GM12878 (cell line): ENCODE measurements around the gene SETD1B. TPM values are rescaled to one million over a fixed set of nuclear protein-coding genes. Genes with fewer than 3 reads are reported as not detected.

Source experiments
- ATAC-seq: fragments of 200-7000 bp; cut with Tn5 transposase; 3 replicates; pipeline ENCODE4 v1.9.1; 2020; ENCODE audit warnings: mild to moderate bottlenecking, moderate library complexity
- BruUV-seq: library from RNA; stranded (reverse); fragments of 400-500 nt; replicated peaks from 2 replicates; lab custom pipeline; 2021; lab: Mats Ljungman, UMichigan
- CTCF ChIA-PET: fragments of 300-600 bp; sonication (Branson Sonifier 250); formaldehyde crosslinking; extraction: SDS; loops from one replicate; lab custom pipeline; 2021; ENCODE audit warnings: inconsistent platforms; lab: Yijun Ruan, JAX
- POLR2A ChIA-PET: fragments of 350-600 bp; formaldehyde crosslinking; extraction: SDS; loops from one replicate; lab custom pipeline; 2021; ENCODE audit warnings: inconsistent platforms; lab: Charles Lee
- RAD21 ChIA-PET: fragments of 300-600 bp; sonication (Branson Sonifier 250); formaldehyde crosslinking; loops from one replicate; lab custom pipeline; 2023; ENCODE audit warnings: antibody characterized with exemption; ENCODE audit not compliant: unreplicated experiment; lab: Charles Lee
- SMC1A ChIA-PET: fragments of 300-600 bp; sonication (Branson Sonifier 250); formaldehyde crosslinking; loops from one replicate; lab custom pipeline; 2023; ENCODE audit not compliant: unreplicated experiment, uncharacterized antibody; lab: Charles Lee
- DNase-seq: peaks from one replicate; pipeline ENCODE4 v3.0.0-alpha.2; 2011; ENCODE audit warnings: low read depth, low spot score
- FAIRE-seq: peaks from 3 replicates; lab custom pipeline; 2011; peaks lifted over from hg19 to GRCh38; lab: Jason Lieb, UNC
- H2AFZ ChIP-seq: 2 replicates; pipeline ENCODE4 v1.6.0; 2011; ENCODE audit warnings: low read depth, low read length, control low read depth; ENCODE audit not compliant: control insufficient read depth
- H3K27ac ChIP-seq: 2 replicates; pipeline ENCODE4 v1.5.1; 2011; ENCODE audit warnings: control low read depth; ENCODE audit not compliant: control insufficient read depth, insufficient read depth
- H3K27me3 ChIP-seq, 2 experiments: replicated peaks in 1 of 2; 2 replicates each; pipeline versions ENCODE4 v1.6.0 to v1.6.1; 2011; ENCODE audit warnings: low read length in 1 of 2; ENCODE audit not compliant: control insufficient read depth in 2 of 2, insufficient read depth in 2 of 2
- H3K36me3 ChIP-seq, 2 experiments: 2 replicates each; pipeline ENCODE4 v1.5.1; 2011; ENCODE audit warnings: low read length in 1 of 2; ENCODE audit not compliant: control insufficient read depth in 2 of 2, insufficient read depth in 2 of 2
- H3K4me1 ChIP-seq: 2 replicates; pipeline ENCODE4 v1.6.1; 2011; ENCODE audit warnings: mild to moderate bottlenecking, low read length, moderate library complexity, mixed read lengths; ENCODE audit not compliant: control insufficient read depth, insufficient read depth
- H3K4me2 ChIP-seq: 2 replicates; pipeline ENCODE4 v1.6.0; 2011; ENCODE audit warnings: control low read depth; ENCODE audit not compliant: control insufficient read depth, insufficient read depth
- H3K4me3 ChIP-seq: fragments of 200-600 bp; sonication (generic); 2 replicates; pipeline ENCODE4 v1.5.1; 2016
- H3K79me2 ChIP-seq: 2 replicates; pipeline ENCODE4 v1.6.0; 2011; ENCODE audit warnings: low read length; ENCODE audit not compliant: control insufficient read depth, insufficient read depth
- H3K9ac ChIP-seq: 2 replicates; pipeline ENCODE4 v1.8.0; 2011; ENCODE audit warnings: low read length, control low read depth, mixed read lengths; ENCODE audit not compliant: control insufficient read depth, insufficient read depth
- H3K9me3 ChIP-seq: replicated peaks from 3 replicates; pipeline ENCODE4 v1.5.1; 2011; ENCODE audit warnings: mild to moderate bottlenecking, low read length; ENCODE audit not compliant: control insufficient read depth, insufficient read depth
- H4K20me1 ChIP-seq: 2 replicates; pipeline ENCODE4 v1.6.0; 2011; ENCODE audit not compliant: control insufficient read depth, insufficient read depth
- ATF7 ChIP-seq: fragments of 450-650 bp; IDR thresholded peaks from 2 replicates; pipeline ENCODE4 v1.6.1; 2016; ENCODE audit warnings: low read depth, mild to moderate bottlenecking
- CHD4 ChIP-seq: fragments of 200-600 bp; sonication (generic); IDR thresholded peaks from 2 replicates; pipeline ENCODE4 v1.6.1; 2016; ENCODE audit warnings: mild to moderate bottlenecking
- EGR1 ChIP-seq, 2 experiments: IDR thresholded peaks; 1 replicate in 1 of 2; 2 replicates in 1 of 2; pipeline ENCODE4 v1.6.1; 2011 to 2012; ENCODE audit warnings: low read depth in 2 of 2, low read length in 2 of 2, borderline replicate concordance in 1 of 2, mild to moderate bottlenecking in 1 of 2, moderate library complexity in 1 of 2
- KAT2A ChIP-seq: conservative IDR thresholded peaks from 2 replicates; pipeline ENCODE4 v1.6.1; 2011; ENCODE audit warnings: low read depth, low read length; ENCODE audit not compliant: control insufficient read depth
- MAX ChIP-seq: IDR thresholded peaks from 2 replicates; pipeline ENCODE4 v1.6.1; 2012; ENCODE audit warnings: low read depth, low read length, improper control_type of control experiment
- NR2C1 ChIP-seq: fragments of 450-650 bp; IDR thresholded peaks from 2 replicates; pipeline ENCODE4 v1.6.1; 2017; ENCODE audit warnings: antibody characterized with exemption, mild to moderate bottlenecking, moderate library complexity
- SIX5 ChIP-seq: IDR thresholded peaks from 2 replicates; pipeline ENCODE4 v1.6.1; 2011; ENCODE audit warnings: mild to moderate bottlenecking, low read depth, low read length, moderate library complexity; ENCODE audit not compliant: severe bottlenecking
- SMARCA5 ChIP-seq: fragments of 450-650 bp; IDR thresholded peaks from 2 replicates; pipeline ENCODE4 v1.6.1; 2017; ENCODE audit warnings: mild to moderate bottlenecking
- TARDBP ChIP-seq: IDR thresholded peaks from 2 replicates; pipeline ENCODE4 v1.6.1; 2016; ENCODE audit warnings: borderline replicate concordance
- ZBTB4 ChIP-seq: fragments of 450-650 bp; formaldehyde crosslinking; IDR thresholded peaks from 2 replicates; pipeline ENCODE4 v1.4.0; 2022; ENCODE audit warnings: mild to moderate bottlenecking, moderate library complexity
- WGBS: methylation state at CpG from one replicate; pipeline ENCODE4 v1.1.6; 2016; ENCODE audit warnings: low lambda C conversion rate; ENCODE audit not compliant: insufficient replicate concordance, insufficient coverage; ENCODE audit errors: missing lambda C conversion rate; 5-methylcytosine and 5-hydroxymethylcytosine counted together
- in situ Hi-C: fragments of 300-500 bp; cut with MboI; formaldehyde crosslinking; loops from 9 replicates; pipeline ENCODE4 v1.14.3; 2018; ENCODE audit warnings: mixed read lengths
- intact Hi-C: fragments of 100-400 bp; cut with micrococcal nuclease; formaldehyde crosslinking; loops from one replicate; pipeline ENCODE4 v1.14.2; 2022; ENCODE audit not compliant: unreplicated experiment
- polyA plus RNA-seq, 11 experiments: library from polyadenylated mRNA; depleted of rRNA in 4 of 11; unstranded in 6 of 11; stranded (reverse) in 5 of 11; fragments of >200 nt; fragmentation: Nextera tagmentation in 4 of 11; fragmentation: Illumina TruSeq in 1 of 11; extraction: Ambion mirVana in 4 of 11; extraction: Trizol in 1 of 11; gene quantifications; 1 replicate in 1 of 11; 2 replicates in 10 of 11; pipeline versions ENCODE4 v1.2.1 to v1.2.3, GENCODE V29; 2011 to 2016; ENCODE audit warnings: inconsistent platforms in 2 of 11, missing spikeins in 2 of 11, low read depth in 1 of 11
- total RNA-seq, 4 experiments: library from RNA; depleted of rRNA in 3 of 4; stranded (reverse); fragments of >200 nt in 3 of 4; fragmentation: Illumina TruSeq in 1 of 4; extraction: Trizol in 1 of 4; gene quantifications; 2 replicates each; pipeline versions ENCODE4 v1.2.1 to v1.2.3, GENCODE V29; 2013 to 2021
- TF ChIP-seq, protein P1 (sequence below): IDR thresholded peaks from 2 replicates; pipeline ENCODE4 v1.6.1; 2012; ENCODE audit warnings: mild to moderate bottlenecking, low read depth, low read length
- TF ChIP-seq, protein P2 (sequence below): fragments of 450-650 bp; formaldehyde crosslinking; IDR thresholded peaks from 2 replicates; pipeline ENCODE4 v1.5.0; 2022; ENCODE audit warnings: mild to moderate bottlenecking, missing genetic modification characterization

Gene SETD1B
- total and polyA plus RNA-seq, 10 of the 15 experiments (the other 5 are each of a cell fraction or from before 2014, with no cell fraction given) = 0.50 to 17.3 (median 1.6) TPM

DNA sequence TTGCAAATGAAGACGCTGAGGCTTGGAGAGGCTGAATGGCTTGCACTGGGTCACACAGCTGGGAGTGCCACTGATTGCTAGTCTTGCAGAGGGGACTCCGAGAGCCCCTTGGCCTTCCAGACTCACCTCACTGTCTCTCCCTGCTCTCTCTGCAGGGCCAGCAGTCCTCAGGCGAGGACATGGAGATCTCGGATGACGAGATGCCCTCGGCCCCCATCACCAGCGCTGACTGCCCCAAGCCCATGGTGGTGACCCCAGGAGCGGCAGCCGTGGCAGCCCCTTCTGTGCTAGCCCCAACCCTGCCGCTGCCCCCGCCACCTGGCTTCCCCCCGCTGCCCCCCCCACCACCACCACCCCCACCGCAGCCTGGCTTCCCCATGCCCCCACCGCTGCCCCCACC lies 10.1 kb downstream of the SETD1B start:
- DNase-seq (no peak), FAIRE-seq (no peak), ATAC-seq (no peak)
- Histone ChIP-seq H3K79me2 (peaks cover 28% of the 10 kb centered on the region), H4K20me1 (peaks cover 3% of the 10 kb centered on the region; the same call in 1 of the 2 replicates), H2AFZ (no peak overlapping the region), H3K9ac (no peak overlapping the region), H3K9me3 (no peaks in the 10 kb centered on the region), H3K27ac (no peak overlapping the region), H3K27me3 (no peaks in the 10 kb centered on the region), H3K4me2 (no peak overlapping the region), H3K4me3 (no peak overlapping the region), H3K36me3 (peaks cover 8 to 25% of the 10 kb centered on the region in 2 experiments; a peak in 3 of 4 replicates), H3K4me1 (peaks cover 7% of the 10 kb centered on the region)
- in situ Hi-C loops = no loop called here
- WGBS = 98% methylated on average over 9 of the region's 14 CpGs
- intact Hi-C loops = loop anchor here (2.0 kb wide), 1 partner anchor 37 kb away; no protein-coding TSS in a partner anchor
- POLR2A ChIA-PET = no interaction called here
- CTCF ChIA-PET = interaction anchor here (13.6 kb wide), 1 partner anchor 17 kb away, joined by 565 read pairs; the partner anchor contains the start of gene RHOF
- SMC1A ChIA-PET = interaction anchor here (1.1 kb wide), 1 partner anchor 12 kb away, joined by 4 read pairs; no protein-coding TSS in a partner anchor
- RAD21 ChIA-PET = interaction anchor here (13.1 kb wide), 1 partner anchor 19 kb away, joined by 395 read pairs; the partner anchor contains the start of gene RHOF
- no TSS peak for BruUV-seq
- TF ChIP-seq SMARCA5 (no peak), TARDBP (no peak), ZBTB4 (no peak), SIX5 (no peak), KAT2A (no peak), CHD4 (no peak), EGR1 (IDR thresholded peaks at IDR 0.05; ENCODE audit: borderline replicate concordance in 1 of 2, low read depth in 2 of 2, low read length in 2 of 2) (no peak), MAX (no peak), NR2C1 (no peak), ATF7 (no peak)
- TF ChIP-seq, protein P1, sequence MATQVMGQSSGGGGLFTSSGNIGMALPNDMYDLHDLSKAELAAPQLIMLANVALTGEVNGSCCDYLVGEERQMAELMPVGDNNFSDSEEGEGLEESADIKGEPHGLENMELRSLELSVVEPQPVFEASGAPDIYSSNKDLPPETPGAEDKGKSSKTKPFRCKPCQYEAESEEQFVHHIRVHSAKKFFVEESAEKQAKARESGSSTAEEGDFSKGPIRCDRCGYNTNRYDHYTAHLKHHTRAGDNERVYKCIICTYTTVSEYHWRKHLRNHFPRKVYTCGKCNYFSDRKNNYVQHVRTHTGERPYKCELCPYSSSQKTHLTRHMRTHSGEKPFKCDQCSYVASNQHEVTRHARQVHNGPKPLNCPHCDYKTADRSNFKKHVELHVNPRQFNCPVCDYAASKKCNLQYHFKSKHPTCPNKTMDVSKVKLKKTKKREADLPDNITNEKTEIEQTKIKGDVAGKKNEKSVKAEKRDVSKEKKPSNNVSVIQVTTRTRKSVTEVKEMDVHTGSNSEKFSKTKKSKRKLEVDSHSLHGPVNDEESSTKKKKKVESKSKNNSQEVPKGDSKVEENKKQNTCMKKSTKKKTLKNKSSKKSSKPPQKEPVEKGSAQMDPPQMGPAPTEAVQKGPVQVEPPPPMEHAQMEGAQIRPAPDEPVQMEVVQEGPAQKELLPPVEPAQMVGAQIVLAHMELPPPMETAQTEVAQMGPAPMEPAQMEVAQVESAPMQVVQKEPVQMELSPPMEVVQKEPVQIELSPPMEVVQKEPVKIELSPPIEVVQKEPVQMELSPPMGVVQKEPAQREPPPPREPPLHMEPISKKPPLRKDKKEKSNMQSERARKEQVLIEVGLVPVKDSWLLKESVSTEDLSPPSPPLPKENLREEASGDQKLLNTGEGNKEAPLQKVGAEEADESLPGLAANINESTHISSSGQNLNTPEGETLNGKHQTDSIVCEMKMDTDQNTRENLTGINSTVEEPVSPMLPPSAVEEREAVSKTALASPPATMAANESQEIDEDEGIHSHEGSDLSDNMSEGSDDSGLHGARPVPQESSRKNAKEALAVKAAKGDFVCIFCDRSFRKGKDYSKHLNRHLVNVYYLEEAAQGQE = no peak
- TF ChIP-seq, protein P2, sequence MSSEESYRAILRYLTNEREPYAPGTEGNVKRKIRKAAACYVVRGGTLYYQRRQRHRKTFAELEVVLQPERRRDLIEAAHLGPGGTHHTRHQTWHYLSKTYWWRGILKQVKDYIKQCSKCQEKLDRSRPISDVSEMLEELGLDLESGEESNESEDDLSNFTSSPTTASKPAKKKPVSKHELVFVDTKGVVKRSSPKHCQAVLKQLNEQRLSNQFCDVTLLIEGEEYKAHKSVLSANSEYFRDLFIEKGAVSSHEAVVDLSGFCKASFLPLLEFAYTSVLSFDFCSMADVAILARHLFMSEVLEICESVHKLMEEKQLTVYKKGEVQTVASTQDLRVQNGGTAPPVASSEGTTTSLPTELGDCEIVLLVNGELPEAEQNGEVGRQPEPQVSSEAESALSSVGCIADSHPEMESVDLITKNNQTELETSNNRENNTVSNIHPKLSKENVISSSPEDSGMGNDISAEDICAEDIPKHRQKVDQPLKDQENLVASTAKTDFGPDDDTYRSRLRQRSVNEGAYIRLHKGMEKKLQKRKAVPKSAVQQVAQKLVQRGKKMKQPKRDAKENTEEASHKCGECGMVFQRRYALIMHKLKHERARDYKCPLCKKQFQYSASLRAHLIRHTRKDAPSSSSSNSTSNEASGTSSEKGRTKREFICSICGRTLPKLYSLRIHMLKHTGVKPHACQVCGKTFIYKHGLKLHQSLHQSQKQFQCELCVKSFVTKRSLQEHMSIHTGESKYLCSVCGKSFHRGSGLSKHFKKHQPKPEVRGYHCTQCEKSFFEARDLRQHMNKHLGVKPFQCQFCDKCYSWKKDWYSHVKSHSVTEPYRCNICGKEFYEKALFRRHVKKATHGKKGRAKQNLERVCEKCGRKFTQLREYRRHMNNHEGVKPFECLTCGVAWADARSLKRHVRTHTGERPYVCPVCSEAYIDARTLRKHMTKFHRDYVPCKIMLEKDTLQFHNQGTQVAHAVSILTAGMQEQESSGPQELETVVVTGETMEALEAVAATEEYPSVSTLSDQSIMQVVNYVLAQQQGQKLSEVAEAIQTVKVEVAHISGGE = no peak
